Esophagus muscularis mucosa (tissue), 4 donors: Measurements from ENCODE around the gene EFCAB11. TPM values are rescaled to one million over a fixed set of nuclear protein-coding genes. Genes with fewer than 3 reads are reported as not detected.

ENCODE experiments used
- DNase-seq: peaks from one replicate; pipeline ENCODE4 v3.0.0-alpha.2; 2017; ENCODE audit errors: extremely low spot score
- H3K27ac ChIP-seq, 4 donors: fragments of 200-600 bp; sonication (generic); replicated peaks in 1 of 4; 1 replicate in 3 of 4; 2 replicates in 1 of 4; pipeline ENCODE4 v1.5.1; 2016 to 2019; ENCODE audit warnings: mild to moderate bottlenecking in 1 of 4
- H3K27me3 ChIP-seq, 4 donors: fragments of 200-600 bp; sonication (generic); one replicate each; pipeline versions ENCODE4 v1.5.1 to v1.6.0; 2016 to 2019
- H3K36me3 ChIP-seq, 4 donors: fragments of 200-600 bp; sonication (generic); one replicate each; pipeline ENCODE4 v1.5.1; 2016 to 2019
- H3K4me1 ChIP-seq, 4 donors: fragments of 200-600 bp; sonication (generic); one replicate each; pipeline ENCODE4 v1.5.1; 2016 to 2019
- H3K4me3 ChIP-seq, 4 donors: fragments of 200-600 bp; sonication (generic); 1 replicate in 2 of 4; 2 replicates in 2 of 4; pipeline ENCODE4 v1.5.1; 2016 to 2019; ENCODE audit warnings: mild to moderate bottlenecking in 4 of 4, moderate library complexity in 1 of 4
- H3K9me3 ChIP-seq, 4 donors: fragments of 200-600 bp; sonication (generic); 1 replicate in 3 of 4; 2 replicates in 1 of 4; pipeline ENCODE4 v1.5.1; 2016 to 2019
- EP300 ChIP-seq: sonication (generic); formaldehyde crosslinking; IDR thresholded peaks from one replicate; pipeline ENCODE4 v1.6.1; 2017; ENCODE audit warnings: antibody characterized with exemption
- POLR2A ChIP-seq: fragments of 450-650 bp; IDR thresholded peaks from one replicate; pipeline ENCODE4 v1.6.1; 2017; ENCODE audit warnings: antibody characterized with exemption, moderate library complexity, mild to moderate bottlenecking, low read depth
- POLR2AphosphoS5 ChIP-seq, 2 donors: sonication (generic); formaldehyde crosslinking; IDR thresholded peaks; one replicate each; pipeline ENCODE4 v1.6.1; 2017; ENCODE audit warnings: antibody characterized with exemption in 2 of 2
- WGBS: methylation state at CpG from one replicate; pipeline ENCODE4 v1.1.5; 2018; 5-methylcytosine and 5-hydroxymethylcytosine counted together
- intact Hi-C: fragments of 100-400 bp; cut with DNase I; formaldehyde crosslinking; loops from one replicate; pipeline ENCODE4 v1.15.1; 2023
- total RNA-seq, 4 donors: library from RNA; depleted of rRNA; stranded (reverse); fragments of >200 nt; gene quantifications; one replicate each; pipeline versions ENCODE4 v1.1.0 to v1.2.1, GENCODE V29; 2016
- TF ChIP-seq, protein P1 (sequence below), 3 experiments: fragments of 200-600 bp in 2 of 3; fragments of 450-650 bp in 1 of 3; sonication (generic) in 2 of 3; IDR thresholded peaks; one replicate each; pipeline ENCODE4 v1.5.1; 2017 to 2019; ENCODE audit warnings: antibody characterized with exemption in 3 of 3, mild to moderate bottlenecking in 2 of 3, moderate library complexity in 1 of 3

Gene EFCAB11
- total RNA-seq, 4 donors from 2014 or later: 3.1 to 15.0 (median 6.1) TPM

DNA sequence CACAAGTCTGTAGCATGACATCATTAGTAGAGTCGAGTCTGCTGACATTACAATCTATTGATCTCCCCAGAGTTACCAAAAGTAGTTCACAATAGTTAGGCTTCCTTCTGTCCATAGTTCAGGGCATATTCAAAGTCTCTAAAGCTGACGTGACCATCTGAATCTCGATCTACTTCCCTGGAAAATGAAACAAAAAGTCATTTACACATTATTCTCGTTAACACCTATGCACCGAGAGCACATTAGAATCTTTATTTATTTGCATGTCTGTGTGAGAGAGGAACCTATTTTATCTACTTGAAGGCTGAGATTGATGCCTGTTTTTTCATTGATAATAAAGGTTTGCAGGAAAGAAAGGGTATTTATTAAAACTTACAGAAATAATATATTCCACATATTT, 157.4 kb downstream of the EFCAB11 start:
- TF ChIP-seq, protein P1, sequence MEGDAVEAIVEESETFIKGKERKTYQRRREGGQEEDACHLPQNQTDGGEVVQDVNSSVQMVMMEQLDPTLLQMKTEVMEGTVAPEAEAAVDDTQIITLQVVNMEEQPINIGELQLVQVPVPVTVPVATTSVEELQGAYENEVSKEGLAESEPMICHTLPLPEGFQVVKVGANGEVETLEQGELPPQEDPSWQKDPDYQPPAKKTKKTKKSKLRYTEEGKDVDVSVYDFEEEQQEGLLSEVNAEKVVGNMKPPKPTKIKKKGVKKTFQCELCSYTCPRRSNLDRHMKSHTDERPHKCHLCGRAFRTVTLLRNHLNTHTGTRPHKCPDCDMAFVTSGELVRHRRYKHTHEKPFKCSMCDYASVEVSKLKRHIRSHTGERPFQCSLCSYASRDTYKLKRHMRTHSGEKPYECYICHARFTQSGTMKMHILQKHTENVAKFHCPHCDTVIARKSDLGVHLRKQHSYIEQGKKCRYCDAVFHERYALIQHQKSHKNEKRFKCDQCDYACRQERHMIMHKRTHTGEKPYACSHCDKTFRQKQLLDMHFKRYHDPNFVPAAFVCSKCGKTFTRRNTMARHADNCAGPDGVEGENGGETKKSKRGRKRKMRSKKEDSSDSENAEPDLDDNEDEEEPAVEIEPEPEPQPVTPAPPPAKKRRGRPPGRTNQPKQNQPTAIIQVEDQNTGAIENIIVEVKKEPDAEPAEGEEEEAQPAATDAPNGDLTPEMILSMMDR (IDR thresholded peaks at IDR 0.05): no peak
- no peak for TF ChIP-seq POLR2A
- TF ChIP-seq POLR2AphosphoS5 (IDR thresholded peaks at IDR 0.05): no peak
- no peak for TF ChIP-seq EP300
- intact Hi-C loops: no loop called here
- peaks cover 0 to 12% (median 9%) of the 10 kb centered on the region in 4 donors for H3K4me1 ChIP-seq
- H3K27ac ChIP-seq: no peak overlapping the region
- no peaks in the 10 kb centered on the region for H3K27me3 ChIP-seq
- H3K36me3 ChIP-seq: peaks cover 0 to 4% (median 0%) of the 10 kb centered on the region in 4 donors
- no peak for DNase-seq
- WGBS: 92% methylated on average over 5 of the region's 5 CpGs
- H3K9me3 ChIP-seq: no peaks in the 10 kb centered on the region
- H3K4me3 ChIP-seq: no peak overlapping the region

GRCh38 chr14:89794096-89794495, 160.4 kb downstream of the EFCAB11 start:
- peaks cover 0 to 12% (median 9%) of the 10 kb centered on the region in 4 donors for H3K4me1 ChIP-seq
- peaks cover 0 to 4% (median 0%) of the 10 kb centered on the region in 4 donors for H3K36me3 ChIP-seq
- 62% methylated on average over 3 of the region's 3 CpGs for WGBS
- H3K4me3 ChIP-seq: no peak overlapping the region
- H3K27me3 ChIP-seq: no peaks in the 10 kb centered on the region
- intact Hi-C loops: no loop called here
- peak; percentile 16 to 19 for TF ChIP-seq POLR2AphosphoS5 (IDR thresholded peaks at IDR 0.05)
- TF ChIP-seq, protein P1 (IDR thresholded peaks at IDR 0.05): no peak
- DNase-seq: peak; percentile 91
- H3K9me3 ChIP-seq: no peaks in the 10 kb centered on the region
- peak overlapping the region; percentile 33 to 58 (median 51) for H3K27ac ChIP-seq

- Histone ChIP-seq H3K36me3 (peaks cover 0 to 4% (median 0%) of the 10 kb centered on the region in 4 donors), H3K4me1 (peaks cover 0 to 12% (median 9%) of the 10 kb centered on the region in 4 donors), H3K9me3 (no peaks in the 10 kb centered on the region), H3K27ac (peak overlapping the region; percentile 33 to 58 (median 51)), H3K27me3 (no peaks in the 10 kb centered on the region), H3K4me3 (no peak overlapping the region)
- WGBS: 73% methylated on average over 2 of the region's 2 CpGs
- intact Hi-C loops: no loop called here
- no peak for DNase-seq
- no peak for TF ChIP-seq POLR2A
- TF ChIP-seq, protein P1 (IDR thresholded peaks at IDR 0.05): no peak
- TF ChIP-seq EP300: no peak
- TF ChIP-seq POLR2AphosphoS5 (IDR thresholded peaks at IDR 0.05): no peak
These were observed 161.2 kb downstream of the EFCAB11 start for GRCh38 chr14:89793367-89793716.

DNA sequence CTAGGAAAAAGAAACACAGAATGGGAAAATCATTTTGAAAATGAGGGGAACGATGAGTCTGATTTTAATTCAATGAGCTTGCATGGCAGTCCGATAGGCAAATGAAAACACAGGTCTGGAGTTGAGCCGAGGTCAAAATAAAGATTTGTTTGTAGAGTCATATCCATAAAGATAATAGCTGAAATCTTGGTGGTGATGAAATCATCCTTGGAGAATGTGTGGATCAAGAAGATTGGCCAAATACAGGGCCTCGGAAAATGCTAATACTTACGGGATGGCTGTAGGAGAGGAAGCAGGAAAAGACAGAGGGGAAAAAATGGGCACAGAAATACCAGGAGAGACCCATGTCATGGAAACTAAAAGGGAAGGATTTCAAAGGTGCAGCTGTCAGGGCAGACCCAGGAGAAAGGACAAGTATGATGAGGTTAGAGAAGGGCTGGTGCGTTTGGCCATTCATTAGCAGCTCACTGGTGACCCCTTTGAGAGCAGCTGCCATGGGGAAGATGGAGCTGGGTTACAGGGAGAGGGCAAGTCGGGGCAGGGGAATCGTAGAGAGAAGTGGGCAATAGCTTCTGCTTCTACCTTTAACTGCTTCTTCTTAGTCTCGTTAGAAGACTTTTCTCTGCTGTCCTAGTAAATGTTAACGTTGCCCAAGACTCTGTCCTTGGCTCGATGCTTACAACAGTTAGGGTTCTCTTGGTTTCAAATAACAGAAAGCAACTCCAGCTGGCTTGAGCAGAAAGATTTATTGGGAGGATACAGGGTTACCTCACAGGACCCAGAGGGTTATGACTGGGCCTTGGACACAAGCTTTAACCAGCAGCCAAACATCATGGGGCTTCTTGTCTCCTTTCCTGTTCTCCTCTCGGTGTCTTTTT, 161.8 kb downstream of the EFCAB11 start:
- TF ChIP-seq, protein P1 (IDR thresholded peaks at IDR 0.05): no peak
- no peak for TF ChIP-seq POLR2A
- Histone ChIP-seq H3K36me3 (peaks cover 0 to 4% (median 0%) of the 10 kb centered on the region in 4 donors), H3K4me1 (peaks cover 0 to 12% (median 9%) of the 10 kb centered on the region in 4 donors), H3K9me3 (no peaks in the 10 kb centered on the region), H3K27me3 (no peaks in the 10 kb centered on the region), H3K4me3 (peak overlapping the region in 1 of 4 donors; percentile 16), H3K27ac (peak overlapping the region; percentile 52 to 76 (median 72))
- DNase-seq: no peak
- intact Hi-C loops: no loop called here
- 67% methylated on average over 12 of the region's 12 CpGs for WGBS
